ENCODE data around the gene EEFSEC. TPM values are rescaled to one million over a fixed set of nuclear protein-coding genes. Genes with fewer than 3 reads are reported as not detected.

EEFSEC gene
- total RNA-seq, 1 experiment from 2014 or later = 15.4 TPM

DNA sequence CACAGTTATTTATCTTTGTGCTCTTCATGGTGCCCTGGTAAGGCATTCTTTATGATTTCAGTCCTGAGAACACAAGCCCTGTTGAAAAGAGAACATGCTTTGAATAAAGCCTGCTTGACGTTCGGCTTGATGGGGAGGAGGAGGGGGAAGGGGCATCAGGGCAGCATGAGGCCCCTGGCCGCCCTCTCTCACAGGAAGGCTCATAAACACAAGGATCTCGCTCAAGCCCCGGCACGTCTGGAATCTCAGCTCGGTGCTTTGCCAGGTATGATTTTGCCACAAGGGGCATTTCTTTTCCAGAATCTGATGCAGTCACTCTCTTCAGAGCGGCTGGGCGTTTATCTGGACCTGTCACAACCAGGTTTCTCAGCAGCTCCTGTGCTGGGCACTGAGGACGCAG lies 184.0 kb downstream of the EEFSEC start:
- no peak for TF ChIP-seq POLR2AphosphoS5 (IDR thresholded peaks at IDR 0.05; ENCODE audit: low read depth, low read length)
- TF ChIP-seq TCF7L2 (IDR thresholded peaks at IDR 0.05; ENCODE audit: low read depth, low read length) = no peak
- TF ChIP-seq SIN3A (IDR thresholded peaks at IDR 0.05; ENCODE audit: borderline replicate concordance, insufficient read depth, low read depth, low read length) = no peak
- TF ChIP-seq, protein P1, sequence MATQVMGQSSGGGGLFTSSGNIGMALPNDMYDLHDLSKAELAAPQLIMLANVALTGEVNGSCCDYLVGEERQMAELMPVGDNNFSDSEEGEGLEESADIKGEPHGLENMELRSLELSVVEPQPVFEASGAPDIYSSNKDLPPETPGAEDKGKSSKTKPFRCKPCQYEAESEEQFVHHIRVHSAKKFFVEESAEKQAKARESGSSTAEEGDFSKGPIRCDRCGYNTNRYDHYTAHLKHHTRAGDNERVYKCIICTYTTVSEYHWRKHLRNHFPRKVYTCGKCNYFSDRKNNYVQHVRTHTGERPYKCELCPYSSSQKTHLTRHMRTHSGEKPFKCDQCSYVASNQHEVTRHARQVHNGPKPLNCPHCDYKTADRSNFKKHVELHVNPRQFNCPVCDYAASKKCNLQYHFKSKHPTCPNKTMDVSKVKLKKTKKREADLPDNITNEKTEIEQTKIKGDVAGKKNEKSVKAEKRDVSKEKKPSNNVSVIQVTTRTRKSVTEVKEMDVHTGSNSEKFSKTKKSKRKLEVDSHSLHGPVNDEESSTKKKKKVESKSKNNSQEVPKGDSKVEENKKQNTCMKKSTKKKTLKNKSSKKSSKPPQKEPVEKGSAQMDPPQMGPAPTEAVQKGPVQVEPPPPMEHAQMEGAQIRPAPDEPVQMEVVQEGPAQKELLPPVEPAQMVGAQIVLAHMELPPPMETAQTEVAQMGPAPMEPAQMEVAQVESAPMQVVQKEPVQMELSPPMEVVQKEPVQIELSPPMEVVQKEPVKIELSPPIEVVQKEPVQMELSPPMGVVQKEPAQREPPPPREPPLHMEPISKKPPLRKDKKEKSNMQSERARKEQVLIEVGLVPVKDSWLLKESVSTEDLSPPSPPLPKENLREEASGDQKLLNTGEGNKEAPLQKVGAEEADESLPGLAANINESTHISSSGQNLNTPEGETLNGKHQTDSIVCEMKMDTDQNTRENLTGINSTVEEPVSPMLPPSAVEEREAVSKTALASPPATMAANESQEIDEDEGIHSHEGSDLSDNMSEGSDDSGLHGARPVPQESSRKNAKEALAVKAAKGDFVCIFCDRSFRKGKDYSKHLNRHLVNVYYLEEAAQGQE (IDR thresholded peaks at IDR 0.05; ENCODE audit: insufficient read depth in 1 of 2, low read depth in 2 of 2, low read length in 1 of 2) = no peak
- TF ChIP-seq CTCF (IDR thresholded peaks at IDR 0.05) = no peak
- no peak for ATAC-seq
- no peak for DNase-seq (ENCODE audit: low read depth, low spot score)
- no peak overlapping the region for H3K4me3 ChIP-seq (ENCODE audit: low read depth in 2 of 2, low read length in 2 of 2)
- no peaks in the 10 kb centered on the region; the same call in 1 of the 2 replicates for H3K36me3 ChIP-seq (ENCODE audit: control insufficient read depth, insufficient read depth, low read length)
- H3K4me1 ChIP-seq (ENCODE audit: control insufficient read depth, insufficient read depth, low read length) = no peaks in the 10 kb centered on the region; the same call in 1 of the 2 replicates
- intact Hi-C loops (cut with micrococcal nuclease; ENCODE audit: unreplicated experiment) = no loop called here
- no peak overlapping the region for H3K27ac ChIP-seq (ENCODE audit: low read length)
- H3K9me3 ChIP-seq (ENCODE audit: control insufficient read depth, insufficient read depth, low read depth, low read length) = no peaks in the 10 kb centered on the region
- in situ Hi-C loops (cut with HindIII; ENCODE audit: low pct_unique_long_range_greater_than_20kb, low sequenced_read_pairs) = no loop called here
- no peaks in the 10 kb centered on the region for H3K27me3 ChIP-seq (ENCODE audit: control insufficient read depth, insufficient read depth, low read length)
- ChIA-PET POLR2A (no interaction called here), CTCF (no interaction called here)
- no TSS peak for BruUV-seq (replicated peaks)

GRCh38 chr3:128338536-128339330 lies 185.5 kb downstream of the EEFSEC start:
- ChIA-PET POLR2A (interaction anchor here (0.6 kb wide), 1 partner anchor 173 kb away, joined by 3 read pairs; no protein-coding TSS in a partner anchor), CTCF (no interaction called here)
- H3K27ac ChIP-seq (ENCODE audit: low read length) = peak overlapping the region; percentile 9; the same call in 1 of the 2 replicates
- H3K9me3 ChIP-seq (ENCODE audit: control insufficient read depth, insufficient read depth, low read depth, low read length) = no peaks in the 10 kb centered on the region
- in situ Hi-C loops (cut with HindIII; ENCODE audit: low pct_unique_long_range_greater_than_20kb, low sequenced_read_pairs) (no loop called here), intact Hi-C loops (cut with micrococcal nuclease; ENCODE audit: unreplicated experiment) (no loop called here)
- H3K4me1 ChIP-seq (ENCODE audit: control insufficient read depth, insufficient read depth, low read length) = peaks cover 6% of the 10 kb centered on the region
- H3K36me3 ChIP-seq (ENCODE audit: control insufficient read depth, insufficient read depth, low read length) = no peaks in the 10 kb centered on the region; the same call in 1 of the 2 replicates
- ATAC-seq (no peak), DNase-seq (ENCODE audit: low read depth, low spot score) (no peak)
- TF ChIP-seq POLR2AphosphoS5 (IDR thresholded peaks at IDR 0.05; ENCODE audit: low read depth, low read length) (no peak), TCF7L2 (IDR thresholded peaks at IDR 0.05; ENCODE audit: low read depth, low read length) (no peak), SIN3A (IDR thresholded peaks at IDR 0.05; ENCODE audit: borderline replicate concordance, insufficient read depth, low read depth, low read length) (no peak), CTCF (IDR thresholded peaks at IDR 0.05) (no peak)
- TF ChIP-seq, protein P1 (IDR thresholded peaks at IDR 0.05; ENCODE audit: insufficient read depth in 1 of 2, low read depth in 2 of 2, low read length in 1 of 2) = no peak
- no peak overlapping the region for H3K4me3 ChIP-seq (ENCODE audit: low read depth in 2 of 2, low read length in 2 of 2)
- H3K27me3 ChIP-seq (ENCODE audit: control insufficient read depth, insufficient read depth, low read length) = no peaks in the 10 kb centered on the region
- BruUV-seq (replicated peaks) = no TSS peak

Measured in Panc1 (cell line).